Measurements from ENCODE around the gene GSDME. TPM values are rescaled to one million over a fixed set of nuclear protein-coding genes. Genes with fewer than 3 reads are reported as not detected.
A peak's percentile ranks its signal among the peaks of the same experiment; 100 is the strongest.

GSDME gene
- total RNA-seq, 1 donor from 2014 or later, result 27.7 TPM

DNA sequence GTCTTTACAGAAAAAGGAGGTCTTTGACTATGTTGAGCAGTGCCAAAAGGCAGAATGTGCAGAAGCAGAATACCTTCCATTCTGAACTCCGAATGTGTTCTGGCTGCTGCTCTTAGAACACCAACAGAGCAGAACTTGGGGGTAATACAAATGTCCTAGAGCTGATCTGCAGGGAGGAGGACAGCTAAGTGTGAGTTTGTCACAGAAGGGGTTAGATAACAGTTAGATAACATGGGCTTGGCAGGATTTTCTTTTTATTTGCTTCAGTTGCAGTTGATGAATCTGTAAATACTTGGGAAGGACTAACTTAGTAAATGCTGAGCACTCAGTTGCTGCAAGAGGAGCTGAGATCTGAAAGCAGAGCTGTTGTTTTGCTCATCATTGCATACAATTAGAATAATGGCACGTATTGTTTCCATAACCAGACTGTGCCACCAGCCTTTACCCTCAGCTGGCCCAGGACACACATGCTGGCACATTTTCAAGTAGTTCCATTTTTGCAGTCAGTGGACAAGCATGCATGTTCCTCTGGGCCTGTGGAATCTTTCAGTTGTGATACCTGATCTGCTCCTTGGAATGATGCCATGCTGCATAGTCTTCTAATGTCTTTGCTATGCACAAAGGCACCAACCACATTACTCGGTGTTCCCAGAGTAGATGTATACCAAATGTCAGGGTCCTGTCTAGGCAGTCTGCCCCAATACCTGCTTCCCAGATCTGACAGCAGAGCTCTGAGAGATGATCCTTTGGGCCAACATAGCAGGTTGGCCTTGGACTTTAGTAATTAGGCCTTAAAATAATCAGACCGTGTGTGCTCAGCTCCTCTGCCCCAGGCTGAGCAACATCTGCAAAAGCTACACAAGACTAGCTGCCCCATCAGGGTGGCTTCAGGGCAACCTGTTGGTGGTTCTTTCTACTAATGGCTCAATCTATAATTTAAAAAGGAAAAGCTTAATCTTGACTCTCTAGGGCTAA lies 55.7 kb downstream of the GSDME start:
- DNase-seq (ENCODE audit: low read depth), result peak; percentile 94
- peaks cover 37% of the 10 kb centered on the region for H3K4me1 ChIP-seq (ENCODE audit: insufficient read depth, low read length)
- no peaks in the 10 kb centered on the region for H3K9me3 Mint-ChIP-seq (ENCODE audit: unreplicated experiment)
- no peaks in the 10 kb centered on the region for H4K20me1 ChIP-seq (ENCODE audit: insufficient read depth, low read length)
- H3K4me1 Mint-ChIP-seq (ENCODE audit: low read depth, unreplicated experiment), result peaks cover 25% of the 10 kb centered on the region
- peak overlapping the region; percentile 14 for H3K9ac ChIP-seq (ENCODE audit: low read length)
- no peaks in the 10 kb centered on the region for H3K9me3 ChIP-seq (ENCODE audit: insufficient read depth, low read depth, low read length)
- peak overlapping the region; percentile 71 for H3K4me2 ChIP-seq (ENCODE audit: low read length)
- H2AFZ ChIP-seq (ENCODE audit: low read depth, low read length), result no peak overlapping the region
- H3K36me3 Mint-ChIP-seq (ENCODE audit: low read depth, unreplicated experiment), result peaks cover 6% of the 10 kb centered on the region
- no peak overlapping the region for H3K4me3 ChIP-seq (ENCODE audit: insufficient read depth, low read depth, low read length)
- no peaks in the 10 kb centered on the region for H3K27me3 Mint-ChIP-seq (ENCODE audit: low read depth, unreplicated experiment)
- H3K27ac ChIP-seq (ENCODE audit: low read depth, low read length), result peak overlapping the region; percentile 2
- H3K27me3 ChIP-seq (ENCODE audit: insufficient read depth, low read length), result no peaks in the 10 kb centered on the region
- no peak overlapping the region for H3K4me3 Mint-ChIP-seq (ENCODE audit: unreplicated experiment)
- TF ChIP-seq EZH2 (IDR thresholded peaks at IDR 0.05; ENCODE audit: insufficient read depth, low read length), result no peak
- TF ChIP-seq, protein P1, sequence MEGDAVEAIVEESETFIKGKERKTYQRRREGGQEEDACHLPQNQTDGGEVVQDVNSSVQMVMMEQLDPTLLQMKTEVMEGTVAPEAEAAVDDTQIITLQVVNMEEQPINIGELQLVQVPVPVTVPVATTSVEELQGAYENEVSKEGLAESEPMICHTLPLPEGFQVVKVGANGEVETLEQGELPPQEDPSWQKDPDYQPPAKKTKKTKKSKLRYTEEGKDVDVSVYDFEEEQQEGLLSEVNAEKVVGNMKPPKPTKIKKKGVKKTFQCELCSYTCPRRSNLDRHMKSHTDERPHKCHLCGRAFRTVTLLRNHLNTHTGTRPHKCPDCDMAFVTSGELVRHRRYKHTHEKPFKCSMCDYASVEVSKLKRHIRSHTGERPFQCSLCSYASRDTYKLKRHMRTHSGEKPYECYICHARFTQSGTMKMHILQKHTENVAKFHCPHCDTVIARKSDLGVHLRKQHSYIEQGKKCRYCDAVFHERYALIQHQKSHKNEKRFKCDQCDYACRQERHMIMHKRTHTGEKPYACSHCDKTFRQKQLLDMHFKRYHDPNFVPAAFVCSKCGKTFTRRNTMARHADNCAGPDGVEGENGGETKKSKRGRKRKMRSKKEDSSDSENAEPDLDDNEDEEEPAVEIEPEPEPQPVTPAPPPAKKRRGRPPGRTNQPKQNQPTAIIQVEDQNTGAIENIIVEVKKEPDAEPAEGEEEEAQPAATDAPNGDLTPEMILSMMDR (IDR thresholded peaks at IDR 0.05; ENCODE audit: insufficient read depth, low read depth, low read length), result no peak
- H3K79me2 ChIP-seq (ENCODE audit: insufficient read depth, low read length), result no peaks in the 10 kb centered on the region
- H3K36me3 ChIP-seq (ENCODE audit: insufficient read depth, low read length), result no peaks in the 10 kb centered on the region
- FAIRE-seq, result peak; percentile 85
- H3K27ac Mint-ChIP-seq (ENCODE audit: unreplicated experiment), result no peak overlapping the region

DNA sequence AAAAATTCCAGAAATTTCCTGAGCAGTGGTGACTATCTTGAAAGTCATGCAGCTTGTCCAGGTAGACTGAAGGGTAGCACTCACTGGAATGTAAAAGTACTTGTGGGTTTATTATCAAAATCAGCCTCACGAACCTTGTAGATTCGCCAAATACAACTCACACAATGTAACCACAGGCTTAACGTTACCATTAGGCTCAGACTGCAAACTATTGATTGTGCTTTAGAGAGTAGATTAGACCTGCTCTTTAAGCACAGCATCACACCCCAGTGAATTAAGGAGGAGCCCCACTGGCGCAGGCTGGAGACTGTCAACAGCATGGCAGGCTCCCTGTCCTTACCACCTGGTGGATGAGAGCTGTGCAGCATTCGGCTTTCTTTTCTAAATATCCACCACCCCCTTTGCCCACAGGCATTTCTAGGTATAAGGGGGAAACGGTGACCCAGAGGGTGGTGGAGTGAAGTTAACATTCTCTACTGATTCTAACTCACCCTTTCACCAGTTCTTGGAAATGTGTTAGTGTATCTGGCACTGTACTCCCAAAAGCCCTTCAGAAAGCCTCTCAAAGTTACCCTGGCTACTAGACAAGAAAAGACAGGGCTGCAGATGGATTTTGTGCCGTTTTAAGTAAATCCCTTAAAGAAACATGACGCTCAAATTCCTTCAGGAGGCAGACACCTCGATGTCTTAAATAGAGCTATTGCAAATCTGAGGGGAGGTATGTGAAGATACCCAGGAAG lies 56.6 kb downstream of the GSDME start:
- DNase-seq (ENCODE audit: low read depth) (peak; percentile 83), FAIRE-seq (peak; percentile 64)
- Mint-ChIP-seq H3K36me3 (ENCODE audit: low read depth, unreplicated experiment) (peaks cover 6% of the 10 kb centered on the region), H3K27me3 (ENCODE audit: low read depth, unreplicated experiment) (no peaks in the 10 kb centered on the region), H3K27ac (ENCODE audit: unreplicated experiment) (no peak overlapping the region), H3K4me3 (ENCODE audit: unreplicated experiment) (no peak overlapping the region), H3K9me3 (ENCODE audit: unreplicated experiment) (no peaks in the 10 kb centered on the region), H3K4me1 (ENCODE audit: low read depth, unreplicated experiment) (peaks cover 25% of the 10 kb centered on the region)
- Histone ChIP-seq H4K20me1 (ENCODE audit: insufficient read depth, low read length) (no peaks in the 10 kb centered on the region), H3K36me3 (ENCODE audit: insufficient read depth, low read length) (no peaks in the 10 kb centered on the region), H3K27me3 (ENCODE audit: insufficient read depth, low read length) (no peaks in the 10 kb centered on the region), H3K4me1 (ENCODE audit: insufficient read depth, low read length) (peaks cover 37% of the 10 kb centered on the region), H3K27ac (ENCODE audit: low read depth, low read length) (peak overlapping the region; percentile 22), H3K79me2 (ENCODE audit: insufficient read depth, low read length) (no peaks in the 10 kb centered on the region), H3K9ac (ENCODE audit: low read length) (peak overlapping the region; percentile 14), H3K9me3 (ENCODE audit: insufficient read depth, low read depth, low read length) (no peaks in the 10 kb centered on the region), H2AFZ (ENCODE audit: low read depth, low read length) (no peak overlapping the region), H3K4me2 (ENCODE audit: low read length) (peak overlapping the region; percentile 71), H3K4me3 (ENCODE audit: insufficient read depth, low read depth, low read length) (no peak overlapping the region)
- TF ChIP-seq EZH2 (IDR thresholded peaks at IDR 0.05; ENCODE audit: insufficient read depth, low read length), result no peak
- TF ChIP-seq, protein P1 (IDR thresholded peaks at IDR 0.05; ENCODE audit: insufficient read depth, low read depth, low read length), result no peak

All from astrocyte (in vitro differentiated cells and primary cell).